Measurements from ENCODE around the gene CCDC180. TPM values are rescaled to one million over a fixed set of nuclear protein-coding genes. Genes with fewer than 3 reads are reported as not detected.

CCDC180 gene
- total and polyA plus RNA-seq, 9 of the 15 experiments (the other 6 are each of a cell fraction or from before 2014, with no cell fraction given) = 0.56 to 4.2 (median 2.5) TPM

GRCh38 chr9:97307091-97307490, 368 bp upstream of the CCDC180 start (continued):
- TF ChIP-seq TRIM25 (IDR thresholded peaks at IDR 0.05; ENCODE audit: borderline replicate concordance) = no peak

- TF ChIP-seq SMAD2 (IDR thresholded peaks at IDR 0.05; ENCODE audit: low read depth, low read length) (no peak), GABPB2 (CRISPR knock-in tag; conservative IDR thresholded peaks at IDR 0.05) (no peak), ZNF830 (CRISPR knock-in tag; IDR thresholded peaks at IDR 0.05) (no peak), ARID3B (CRISPR knock-in tag; IDR thresholded peaks at IDR 0.05; ENCODE audit: borderline replicate concordance) (no peak), NR4A1 (CRISPR knock-in tag; IDR thresholded peaks at IDR 0.05) (no peak), NR4A1 (tag; IDR thresholded peaks at IDR 0.05) (no peak), RBM25 (IDR thresholded peaks at IDR 0.05; ENCODE audit: low read depth, low read length, severe bottlenecking) (no peak), ZSCAN32 (CRISPR knock-in tag; IDR thresholded peaks at IDR 0.05) (no peak), ARID3A (IDR thresholded peaks at IDR 0.05; ENCODE audit: borderline replicate concordance, low read depth, low read length) (no peak), ZNF23 (CRISPR knock-in tag; IDR thresholded peaks at IDR 0.05) (no peak)
- whole genome bisulfite sequencing (ENCODE audit: insufficient coverage, low coverage, missing lambda C conversion rate) = 61% methylated on average over 5 of the region's 5 CpGs
- Histone ChIP-seq H4K20me1 (replicated peaks; ENCODE audit: control insufficient read depth, insufficient read depth, low read length) (no peaks in the 10 kb centered on the region), H3K4me1 (replicated peaks in 1 of 2; ENCODE audit: control insufficient read depth in 2 of 2, insufficient read depth in 2 of 2, low read length in 2 of 2) (peaks cover 0 to 10% of the 10 kb centered on the region in 2 experiments; a peak in 2 of 5 replicates), H3K9ac (ENCODE audit: insufficient read depth in 1 of 2, low read depth in 2 of 2, low read length in 2 of 2) (no peak overlapping the region; a peak in 1 of 4 replicates), H3K4me2 (ENCODE audit: insufficient read depth, low read length) (no peak overlapping the region), H3K79me2 (ENCODE audit: control insufficient read depth, insufficient read depth, low read length) (no peaks in the 10 kb centered on the region), H3K27ac (ENCODE audit: extremely low read depth, low read depth, low read length) (no peak overlapping the region), H2AFZ (ENCODE audit: low read depth, low read length) (no peak overlapping the region), H3K27me3 (ENCODE audit: control insufficient read depth in 2 of 2, insufficient read depth in 2 of 2, low read length in 2 of 2) (no peaks in the 10 kb centered on the region), H3K9me3 (replicated peaks; ENCODE audit: control insufficient read depth, insufficient read depth, low read depth, low read length) (no peaks in the 10 kb centered on the region), H3K36me3 (ENCODE audit: control insufficient read depth, insufficient read depth, low read length) (no peaks in the 10 kb centered on the region), H3K4me3 (no peak overlapping the region), H3K9me1 (ENCODE audit: control insufficient read depth, insufficient read depth, low read length) (no peaks in the 10 kb centered on the region)
- intact Hi-C loops (cut with micrococcal nuclease) (no loop called here), in situ Hi-C loops (cut with MboI) (no loop called here)
- no peak for ATAC-seq
- no peak for DNase-seq (ENCODE audit: extremely low read depth in 1 of 4, low spot score in 3 of 4)
- BruUV-seq (replicated peaks) = no TSS peak
- FAIRE-seq = no peak
- POLR2A ChIA-PET = no interaction called here
- CTCF ChIA-PET (ENCODE audit: low intra/inter-chr PET ratio) = no interaction called here
These were observed 1.8 kb downstream of the CCDC180 start for GRCh38 chr9:97309260-97309659.

All from K562 (cell line).